K562 (cell line): ENCODE measurements around the gene AK5. TPM values are rescaled to one million over a fixed set of nuclear protein-coding genes. Genes with fewer than 3 reads are reported as not detected.

ENCODE experiments used
- C11orf30 ChIP-seq: fragments of 450-650 bp; IDR thresholded peaks from 2 replicates; pipeline ENCODE4 v1.6.1; 2016; ENCODE audit warnings: low read depth, mild to moderate bottlenecking
- ELF2 ChIP-seq: fragments of 250-450 bp; sonication (Bioruptor Pico); IDR thresholded peaks from 2 replicates; pipeline ENCODE4 v1.5.0; 2021; ENCODE audit warnings: mild to moderate bottlenecking
- ERF ChIP-seq: fragments of 450-650 bp; formaldehyde crosslinking; IDR thresholded peaks from 2 replicates; pipeline ENCODE4 v1.4.0; 2020; ENCODE audit warnings: mild to moderate bottlenecking, mixed read lengths
- GTF2B ChIP-seq: IDR thresholded peaks from 2 replicates; pipeline ENCODE4 v1.6.1; 2011; ENCODE audit not compliant: insufficient read length; ENCODE audit errors: extremely low read depth
- HBP1 ChIP-seq: fragments of 450-650 bp; formaldehyde crosslinking; IDR thresholded peaks from 2 replicates; pipeline ENCODE4 v1.4.0; 2022; ENCODE audit warnings: missing genetic modification characterization
- MEIS2 ChIP-seq: fragments of 450-650 bp; IDR thresholded peaks from 2 replicates; pipeline ENCODE4 v1.6.1; 2014; ENCODE audit warnings: mild to moderate bottlenecking; ENCODE audit not compliant: partially characterized antibody
- PBX2 ChIP-seq, 2 experiments: IDR thresholded peaks in 1 of 2; conservative IDR thresholded peaks in 1 of 2; 2 replicates each; pipeline ENCODE4 v1.6.1; 2016; ENCODE audit warnings: low read depth in 2 of 2, mild to moderate bottlenecking in 1 of 2, missing compliant biosample characterization in 1 of 2, missing genetic modification characterization in 1 of 2, moderate library complexity in 1 of 2
- PKNOX1 ChIP-seq: fragments of 450-650 bp; IDR thresholded peaks from 2 replicates; pipeline ENCODE4 v1.6.1; 2016
- SPI1 ChIP-seq: IDR thresholded peaks from 2 replicates; pipeline ENCODE4 v1.6.1; 2011; ENCODE audit warnings: low read depth, low read length, control low read depth, borderline replicate concordance
- ZBTB33 ChIP-seq: sonication (generic); formaldehyde crosslinking; IDR thresholded peaks from 2 replicates; pipeline ENCODE4 v1.8.1; 2023; ENCODE audit warnings: mild to moderate bottlenecking, missing genetic modification reagents
- ZKSCAN1 ChIP-seq: fragments of 150-350 bp; IDR thresholded peaks from 2 replicates; pipeline ENCODE4 v1.6.1; 2016; ENCODE audit warnings: low read depth, low read length
- ZNF316 ChIP-seq: fragments of 450-650 bp; IDR thresholded peaks from 2 replicates; pipeline ENCODE4 v1.6.1; 2016
- polyA plus RNA-seq, 8 experiments: library from polyadenylated mRNA; depleted of rRNA in 4 of 8; stranded (reverse) in 5 of 8; unstranded in 3 of 8; fragments of >200 nt; fragmentation: Nextera tagmentation in 2 of 8; fragmentation: Illumina TruSeq in 1 of 8; extraction: Ambion mirVana in 2 of 8; extraction: Trizol in 1 of 8; gene quantifications; 2 replicates each; pipeline versions ENCODE4 v1.2.1 to v1.2.3, GENCODE V29; 2011 to 2014; ENCODE audit warnings: inconsistent platforms in 1 of 8, missing spikeins in 1 of 8
- total RNA-seq, 7 experiments: library from RNA; depleted of rRNA in 6 of 7; stranded (reverse); fragments of >200 nt in 6 of 7; fragmentation: Illumina TruSeq in 2 of 7; extraction: Trizol in 2 of 7; gene quantifications; 2 replicates each; pipeline versions ENCODE4 v1.2.1 to v1.2.3, GENCODE V29; 2011 to 2021; ENCODE audit warnings: low replicate concordance in 1 of 7

The AK5 gene
- total and polyA plus RNA-seq, 9 of the 15 experiments (the other 6 are each of a cell fraction or from before 2014, with no cell fraction given) = 0.06 TPM; not detected in 8

DNA sequence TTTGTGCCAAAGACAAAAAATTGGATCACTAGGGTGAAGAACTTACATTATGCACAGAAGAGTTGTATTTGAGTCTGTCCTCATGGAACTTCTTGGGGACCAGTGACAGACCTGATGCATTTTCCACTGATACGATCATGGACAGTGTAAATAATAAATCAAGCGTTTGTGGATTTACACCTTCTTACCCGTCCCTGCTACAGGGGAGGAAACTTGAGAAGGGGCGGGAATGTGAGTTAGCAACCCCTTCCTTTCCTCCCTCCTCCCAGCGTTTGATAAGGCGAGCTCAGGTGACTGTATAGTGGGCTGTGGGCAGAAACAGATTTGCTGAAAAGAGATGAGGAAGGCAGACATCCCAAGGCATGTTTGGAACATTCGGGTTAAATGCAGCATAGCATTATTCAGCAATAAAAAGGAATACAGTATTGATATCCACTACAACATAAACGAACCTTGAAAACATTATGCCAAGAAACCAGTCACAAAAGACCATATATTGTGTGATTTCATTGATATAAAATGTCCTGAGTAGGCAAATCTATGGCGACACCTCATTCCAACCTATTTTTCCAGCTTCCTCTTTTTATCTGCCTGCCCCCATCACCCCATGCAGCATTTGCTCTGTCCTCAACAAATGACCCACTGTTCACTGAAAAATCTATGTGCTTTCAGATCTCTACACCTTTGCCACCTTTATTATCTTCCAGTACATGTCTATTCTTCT is 271.9 kb downstream of the AK5 start (continued):
- TF ChIP-seq ZBTB33 = no peak
- TF ChIP-seq ZNF316 = peak; percentile 66
- no peak for TF ChIP-seq ELF2 (CRISPR knock-in tag)
- TF ChIP-seq PKNOX1 = peak; percentile 31; the same call in 1 of the 2 replicates
- TF ChIP-seq ERF (CRISPR knock-in tag) = no peak
- TF ChIP-seq ZKSCAN1 = no peak
- TF ChIP-seq MEIS2 = peak; percentile 51
- no peak for TF ChIP-seq GTF2B
- TF ChIP-seq PBX2 (CRISPR knock-in tag; IDR thresholded peaks at IDR 0.05; ENCODE audit: low read depth) = no peak
- 0 out of 2 replicates have a peak, but pooled peaks have one; percentile 27 for TF ChIP-seq PBX2 (tag; conservative IDR thresholded peaks at IDR 0.05; ENCODE audit: low read depth)
- peak; percentile 58; the same call in 1 of the 2 replicates for TF ChIP-seq C11orf30
- TF ChIP-seq SPI1 = peak; percentile 41; the same call in 1 of the 2 replicates
- TF ChIP-seq HBP1 = no peak
